GM06990 (cell line): Measurements from ENCODE around the gene HOXA6.

Experiments used
- DNase-seq: peaks from one replicate; pipeline ENCODE4 v3.0.0-alpha.2; 2011; ENCODE audit not compliant: insufficient read length; ENCODE audit errors: extremely low read depth
- H3K27me3 ChIP-seq: replicated peaks from 2 replicates; pipeline ENCODE4 v1.6.0; 2011; ENCODE audit warnings: low read length; ENCODE audit not compliant: control insufficient read depth, insufficient read depth
- H3K36me3 ChIP-seq: 2 replicates; pipeline ENCODE4 v1.5.1; 2011; ENCODE audit warnings: low read length; ENCODE audit not compliant: control insufficient read depth, insufficient read depth
- H3K4me3 ChIP-seq: replicated peaks from 2 replicates; pipeline ENCODE4 v1.5.1; 2011; ENCODE audit warnings: low read depth, mild to moderate bottlenecking, control low read depth, low read length
- CTCF ChIP-seq: IDR thresholded peaks from 2 replicates; pipeline ENCODE4 v1.5.1; 2011; ENCODE audit warnings: low read length, control low read depth, mild to moderate bottlenecking, inconsistent platforms; ENCODE audit not compliant: insufficient read depth, poor library complexity, severe bottlenecking

The HOXA6 gene

GRCh38 chr7:27188386-27189294, 41.1 kb upstream of the HOXA6 start:
- H3K36me3 ChIP-seq, result no peaks in the 10 kb centered on the region
- no peak overlapping the region for H3K4me3 ChIP-seq
- DNase-seq, result no peak
- peaks cover 11% of the 10 kb centered on the region for H3K27me3 ChIP-seq
- TF ChIP-seq CTCF, result no peak

GRCh38 chr7:27187475-27188385, 40.2 kb upstream of the HOXA6 start:
- no peak for DNase-seq
- no peak for TF ChIP-seq CTCF
- Histone ChIP-seq H3K36me3 (no peaks in the 10 kb centered on the region), H3K4me3 (no peak overlapping the region), H3K27me3 (peaks cover 13% of the 10 kb centered on the region)

GRCh38 chr7:27186668-27187474, 39.3 kb upstream of the HOXA6 start:
- DNase-seq, result no peak

DNA sequence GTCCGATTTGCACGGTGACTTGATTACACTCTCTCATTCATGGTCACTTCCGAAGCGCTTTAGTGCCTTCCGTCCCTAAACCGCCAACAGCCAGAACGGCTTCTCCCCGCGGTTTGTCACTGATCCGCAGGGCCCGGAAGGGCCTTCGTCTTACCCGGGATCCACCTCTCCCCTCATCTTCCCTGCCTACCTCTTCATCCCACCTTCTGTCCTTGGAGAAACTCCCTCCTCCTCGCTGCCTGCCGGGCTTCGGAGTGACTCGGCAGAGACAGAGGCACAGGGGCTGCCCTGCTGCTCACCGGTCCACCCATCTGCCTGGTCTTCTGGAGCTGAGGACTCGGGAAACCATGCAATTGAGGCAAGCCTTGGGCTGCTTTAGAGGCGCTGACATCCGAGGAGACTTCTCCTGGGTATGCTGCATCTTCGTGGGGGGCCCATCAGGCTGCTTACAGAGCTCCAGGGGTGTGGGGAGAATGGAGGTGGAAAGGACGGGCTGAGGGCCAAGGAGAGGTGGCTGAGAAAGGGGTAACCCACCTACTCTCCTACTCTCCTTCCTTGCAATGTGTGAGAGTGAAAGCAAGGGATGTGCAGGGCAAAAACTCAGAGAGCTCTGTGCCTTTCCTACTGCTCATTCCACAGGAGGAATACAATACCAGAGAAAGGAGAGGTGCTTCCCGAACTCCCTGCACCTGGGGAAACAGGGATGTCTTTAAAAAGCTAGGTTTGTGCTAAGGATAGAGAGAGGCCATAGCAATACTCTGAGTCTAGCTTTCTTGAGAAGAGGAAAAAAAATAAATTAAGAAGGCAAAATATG, 38.5 kb upstream of the HOXA6 start:
- no peak for DNase-seq
- Histone ChIP-seq H3K4me3 (no peak overlapping the region), H3K27me3 (peaks cover 11% of the 10 kb centered on the region), H3K36me3 (no peaks in the 10 kb centered on the region)
- no peak for TF ChIP-seq CTCF

More at GRCh38 chr7:27186668-27187474, 39.3 kb upstream of the HOXA6 start:
- Histone ChIP-seq H3K27me3 (peaks cover 13% of the 10 kb centered on the region), H3K36me3 (no peaks in the 10 kb centered on the region), H3K4me3 (no peak overlapping the region)
- no peak for TF ChIP-seq CTCF
